AG08396 (cell line): ENCODE results near the gene ZNF253.
"Not testable (repeated sequence)": the region's sequence is repeated elsewhere in the genome, so short reads cannot be mapped to it uniquely, and the experiment has no call there.

Experiments used
- DNase-seq: peaks from one replicate; pipeline ENCODE4 v3.0.0; 2012; ENCODE audit warnings: low spot score, mixed read lengths

Gene ZNF253

DNA sequence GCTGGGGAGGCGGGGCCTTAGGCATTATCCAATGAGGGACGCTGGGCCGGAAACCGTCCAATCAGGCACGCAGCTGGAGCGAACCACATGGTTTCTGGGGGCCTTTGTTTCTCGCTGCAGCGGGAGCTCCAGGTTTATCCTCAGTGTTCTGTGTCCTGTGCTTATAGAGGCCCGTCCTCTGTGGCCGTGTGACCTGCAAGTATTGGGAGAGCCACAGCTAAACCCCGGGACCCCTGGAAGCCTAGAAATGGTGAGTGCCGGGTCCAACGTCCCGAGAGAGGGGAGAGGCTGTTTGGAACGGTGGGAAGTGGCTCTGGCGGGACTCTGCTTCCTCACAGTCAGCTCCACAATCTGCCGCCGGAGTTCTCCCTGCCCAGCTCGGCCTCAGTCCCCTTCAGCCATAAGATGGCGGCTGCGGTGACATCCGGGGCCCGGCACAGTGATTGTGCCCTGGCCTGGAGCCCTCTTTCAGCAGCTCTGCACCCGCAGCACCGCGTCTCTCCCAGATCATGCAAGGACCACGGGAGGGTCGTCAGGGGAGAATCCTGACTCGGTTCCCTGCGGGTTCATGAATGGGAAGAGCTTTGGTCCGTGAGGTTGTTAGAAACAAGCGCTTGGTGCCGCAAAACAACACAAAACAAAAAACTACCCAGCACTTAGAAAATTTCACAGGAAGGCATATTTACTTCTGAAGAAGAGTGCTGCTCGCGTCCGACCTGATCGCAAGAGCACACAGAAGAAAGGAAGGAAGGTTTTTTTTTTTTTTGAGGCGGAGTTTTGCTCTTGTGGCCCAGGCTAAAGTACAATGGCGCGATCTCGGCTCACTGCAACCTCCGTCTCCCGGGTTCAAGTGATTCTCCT lies at the start of gene ZNF253:
TSS of gene ZNF253 (plus strand) at position 133 of the 861 bp plus-strand sequence. CDS start at position 248, 115 bp downstream.
- peak; percentile 95 for DNase-seq

GRCh38 chr19:19816679-19817078 lies 49.0 kb upstream of the ZNF253 start:
- DNase-seq: no peak

- no peak for DNase-seq
Measured at GRCh38 chr19:19817357-19817756, 48.3 kb upstream of the ZNF253 start.

GRCh38 chr19:19820774-19821320 lies 44.8 kb upstream of the ZNF253 start:
- no peak for DNase-seq

DNA sequence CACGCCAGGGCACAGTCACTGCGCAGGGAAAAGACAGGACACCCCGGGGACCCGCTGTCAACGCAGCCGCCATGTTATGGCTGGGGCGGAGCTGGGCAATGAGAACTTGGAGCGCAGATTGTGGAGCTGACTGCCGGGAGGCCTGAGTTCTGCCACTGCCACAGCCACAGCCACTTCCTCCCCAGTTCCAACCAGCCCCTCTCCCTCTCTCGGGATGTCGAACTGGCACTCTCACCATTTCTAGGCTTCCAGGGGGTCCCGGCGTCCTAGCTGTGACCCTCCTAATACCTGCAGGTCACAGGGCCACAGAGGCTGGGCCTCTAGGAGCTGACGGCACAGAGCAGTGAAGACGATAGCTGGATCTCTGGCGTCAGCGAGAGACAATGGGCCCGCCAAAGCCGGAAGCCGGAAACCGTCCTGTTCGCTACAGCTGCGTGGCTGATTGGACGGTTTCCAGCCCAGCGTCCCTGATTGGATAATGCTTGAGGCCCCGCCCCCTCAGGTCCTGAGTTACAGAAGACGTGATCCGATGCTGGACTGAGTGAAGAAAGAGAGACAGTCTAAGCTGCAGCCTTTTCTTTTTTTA lies 44.2 kb upstream of the ZNF253 start, which contains the start of gene ZNF506:
TSS of gene ZNF506 (minus strand) at position 385 of the 586 bp plus-strand sequence. CDS start at position 238, 147 bp downstream.
- peak; percentile 93 for DNase-seq

GRCh38 chr19:19821976-19822375 lies 43.7 kb upstream of the ZNF253 start:
- DNase-seq: not testable (repeated sequence)

- no peak for DNase-seq
Measured at GRCh38 chr19:19823916-19824315, 41.8 kb upstream of the ZNF253 start.

DNA sequence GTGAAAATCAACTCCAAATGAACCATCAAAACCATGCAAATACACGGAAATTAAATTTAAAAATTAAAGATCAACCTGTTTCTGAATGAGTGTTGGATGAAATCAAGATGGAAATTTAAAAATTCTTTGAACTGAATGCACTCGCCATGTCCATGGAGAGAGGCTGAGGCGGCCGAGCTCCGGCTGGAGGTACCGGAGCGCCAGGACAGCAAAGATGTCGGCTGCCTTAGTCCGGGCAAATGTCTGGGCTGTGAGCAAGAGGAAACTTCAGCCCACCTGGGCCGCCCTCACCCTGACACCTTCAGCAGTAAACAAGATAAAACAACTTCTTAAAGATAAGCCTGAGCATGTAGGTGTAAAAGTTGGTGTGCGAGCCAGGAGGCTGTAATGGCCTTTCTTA lies 38.8 kb upstream of the ZNF253 start:
- DNase-seq: no peak

- DNase-seq: no peak
Measured at GRCh38 chr19:19835560-19836038, 30.1 kb upstream of the ZNF253 start.

DNA sequence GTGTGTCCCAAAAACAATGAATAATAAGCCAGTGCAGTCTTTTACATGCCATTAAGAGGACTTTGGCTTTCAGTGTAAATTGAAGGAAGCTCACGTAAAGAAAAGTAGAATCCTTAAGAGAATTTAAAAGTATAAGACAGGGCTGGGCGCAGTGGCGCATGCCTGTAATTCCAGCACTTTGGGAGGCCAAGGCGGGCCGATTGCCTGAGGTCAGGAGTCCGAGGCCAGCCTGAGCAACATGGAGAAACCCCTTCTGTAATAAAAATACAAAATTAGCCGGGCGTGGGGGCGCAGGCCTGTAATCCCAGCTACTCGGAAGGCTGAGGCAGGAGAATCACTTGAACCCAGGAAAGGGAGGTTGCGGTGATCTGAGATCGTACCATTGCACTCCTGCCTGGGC lies 17.9 kb upstream of the ZNF253 start:
- DNase-seq: no peak

DNA sequence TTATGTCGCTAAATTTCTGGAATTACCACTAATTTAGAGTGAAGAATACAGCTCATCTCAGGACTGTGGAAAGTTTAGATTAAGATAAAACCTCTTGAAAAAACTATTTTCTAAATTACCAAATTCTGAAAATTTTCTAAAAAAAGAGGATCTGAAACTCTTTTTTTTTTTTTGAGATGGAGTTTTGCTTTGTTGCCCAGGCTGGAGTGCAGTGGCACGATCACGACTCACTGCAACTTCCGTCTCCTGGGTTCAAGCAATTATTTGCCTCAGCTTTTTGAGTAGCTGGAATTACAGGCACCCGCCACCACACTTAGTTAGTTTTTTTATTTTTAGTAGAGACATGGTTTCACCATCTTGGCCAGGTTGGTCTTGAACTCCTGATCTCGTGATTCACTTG lies 16.6 kb upstream of the ZNF253 start:
- no peak for DNase-seq

GRCh38 chr19:19851740-19852139 lies 13.9 kb upstream of the ZNF253 start:
- DNase-seq: not testable (repeated sequence)

DNA sequence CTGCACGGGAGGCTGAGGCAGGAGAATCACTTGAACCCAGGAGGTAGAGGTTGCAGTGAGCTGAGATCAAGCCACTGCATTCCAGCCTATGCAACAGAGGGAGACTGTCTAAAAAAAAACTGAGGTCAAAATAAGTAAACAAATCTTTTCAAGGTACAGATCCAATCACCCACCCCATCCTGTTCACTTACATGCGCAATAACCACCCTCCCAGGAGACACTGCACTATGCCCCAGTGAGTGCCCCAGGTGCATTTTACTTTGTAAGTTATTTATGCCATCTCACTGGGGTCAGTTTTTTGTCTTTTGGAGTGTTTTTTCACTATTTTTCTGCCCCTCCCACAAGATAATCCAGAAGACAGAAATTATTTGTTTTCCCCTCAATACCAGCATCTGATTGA lies 6.9 kb upstream of the ZNF253 start:
- no peak for DNase-seq

DNA sequence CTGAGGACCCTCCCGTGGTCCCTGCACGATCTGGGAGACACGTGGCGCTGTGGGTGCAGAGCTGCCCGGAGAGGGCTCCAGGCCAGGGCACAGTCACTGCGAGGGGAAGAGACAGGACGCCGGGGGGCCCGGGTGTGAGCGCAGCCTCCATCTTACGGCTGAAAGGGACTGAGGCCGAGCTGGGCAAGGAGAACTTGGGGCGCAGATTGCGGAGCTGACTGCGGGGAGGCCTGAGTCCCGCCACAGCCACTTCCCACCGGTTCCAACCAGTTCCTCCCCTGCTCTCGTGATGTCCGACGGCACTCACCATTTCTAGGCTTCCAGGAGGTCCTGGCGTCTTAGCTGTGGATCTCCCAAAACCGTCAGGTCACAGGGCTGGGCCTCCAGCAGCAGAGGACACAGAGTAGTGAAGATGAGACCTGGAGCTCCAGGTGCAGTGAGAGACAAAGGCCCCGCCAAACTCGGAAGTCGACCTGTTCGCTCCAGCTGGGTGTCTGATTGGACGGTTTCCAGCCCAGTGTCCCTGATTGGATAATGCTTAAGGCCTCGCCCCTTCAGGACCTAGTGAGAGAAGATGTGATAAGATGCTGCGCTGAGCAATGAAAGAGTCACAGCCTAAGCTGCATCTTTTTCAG lies 4.8 kb upstream of the ZNF253 start:
- no peak for DNase-seq

- DNase-seq: peak; percentile 9
Measured at GRCh38 chr19:19866611-19867248, 1.0 kb downstream of the ZNF253 start.

- not testable (repeated sequence) for DNase-seq
Measured at GRCh38 chr19:19870086-19870485, 4.4 kb downstream of the ZNF253 start.

- DNase-seq: no peak
Measured at GRCh38 chr19:19871932-19872331, 6.2 kb downstream of the ZNF253 start.

DNA sequence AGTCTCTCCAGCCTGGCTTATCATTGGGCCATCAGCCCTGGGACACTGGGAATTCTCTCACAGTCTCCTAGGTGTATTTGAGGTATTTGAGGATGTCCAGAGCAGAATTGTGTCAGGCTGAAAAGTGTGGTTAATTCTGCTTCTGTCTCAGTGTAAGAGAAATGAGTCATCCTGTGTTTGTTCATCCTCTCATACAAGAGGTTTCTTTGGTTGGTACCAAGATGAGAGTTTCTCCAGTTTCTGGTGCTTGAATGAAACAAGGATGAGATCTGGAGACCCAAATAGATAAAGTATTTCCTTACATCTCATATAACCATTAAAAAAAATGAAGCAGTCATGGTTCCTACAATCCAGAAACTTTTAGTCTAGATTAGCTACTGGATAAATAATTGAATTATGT lies 7.7 kb downstream of the ZNF253 start:
- no peak for DNase-seq

GRCh38 chr19:19877724-19878123 lies 12.0 kb downstream of the ZNF253 start:
- no peak for DNase-seq

DNA sequence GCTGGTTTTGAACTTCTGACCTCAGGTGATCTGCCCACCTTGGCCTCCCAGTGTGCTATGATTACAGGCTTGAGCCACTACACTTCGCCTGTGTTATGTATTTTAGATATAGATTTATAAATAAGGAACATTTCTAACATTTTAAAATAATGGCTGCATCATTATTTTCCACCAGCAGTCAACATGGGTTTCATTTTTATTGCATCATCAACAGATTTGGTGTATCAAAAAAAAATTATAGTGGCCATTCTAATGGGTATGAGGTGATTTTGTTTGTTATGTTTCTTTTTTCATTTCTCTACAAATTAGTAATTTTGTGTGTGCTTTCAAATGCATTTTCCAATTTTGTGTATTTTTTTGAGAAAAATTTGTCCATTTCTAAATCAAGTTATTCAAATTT lies 18.9 kb downstream of the ZNF253 start:
- DNase-seq: no peak

GRCh38 chr19:19892055-19892941 lies 26.6 kb downstream of the ZNF253 start:
- DNase-seq: not testable (repeated sequence)
